ENCODE results near the gene PAIP1. TPM values are rescaled to one million over a fixed set of nuclear protein-coding genes. Genes with fewer than 3 reads are reported as not detected.

The PAIP1 gene
- total RNA-seq, 4 donors from 2014 or later: 55.5 to 73.5 (median 65.2) TPM

DNA sequence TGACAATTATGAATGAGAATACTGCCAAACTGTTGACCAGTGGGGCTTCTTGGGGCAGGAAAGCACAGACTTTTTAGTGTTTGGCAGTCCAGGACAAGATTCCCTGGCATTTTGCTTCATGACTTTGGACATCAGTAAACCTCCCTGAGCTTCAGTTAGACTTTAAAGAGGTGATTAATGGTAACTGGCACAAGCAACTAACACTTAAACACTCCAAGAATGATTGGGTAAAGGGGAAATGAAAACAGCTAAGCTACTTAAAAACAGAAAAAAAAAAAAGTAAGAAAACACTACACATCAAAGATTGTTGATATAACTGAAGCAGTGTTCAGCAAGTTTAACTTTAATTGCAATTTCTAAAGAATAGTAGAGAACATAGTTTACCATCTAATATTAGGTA, 13.4 kb downstream of the PAIP1 start:
- peaks cover 0 to under 1% (median 0%) of the 10 kb centered on the region in 4 donors for H3K4me1 ChIP-seq
- no peak overlapping the region for H3K4me3 ChIP-seq
- TF ChIP-seq CTCF (IDR thresholded peaks at IDR 0.05) (no peak), EP300 (IDR thresholded peaks at IDR 0.05) (no peak), POLR2A (IDR thresholded peaks at IDR 0.05) (no peak)
- DNase-seq (ENCODE audit: low spot score in 2 of 2): no peak
- no peak overlapping the region for H3K27ac ChIP-seq
- H3K36me3 ChIP-seq: peaks cover 4 to 83% (median 4%) of the 10 kb centered on the region in 3 donors
- no peaks in the 10 kb centered on the region for H3K27me3 ChIP-seq
- no peaks in the 10 kb centered on the region for H3K9me3 ChIP-seq

- Histone ChIP-seq H3K36me3 (peaks cover 4 to 85% (median 4%) of the 10 kb centered on the region in 3 donors), H3K27ac (no peak overlapping the region), H3K27me3 (no peaks in the 10 kb centered on the region), H3K9me3 (no peaks in the 10 kb centered on the region), H3K4me1 (no peaks in the 10 kb centered on the region), H3K4me3 (no peak overlapping the region)
- TF ChIP-seq EP300 (IDR thresholded peaks at IDR 0.05) (no peak), CTCF (IDR thresholded peaks at IDR 0.05) (no peak)
- WGBS, 2 donors: 91% methylated on average over 6 of the region's 6 CpGs
- no peak for DNase-seq (ENCODE audit: low spot score in 2 of 2)
These were observed 16.1 kb downstream of the PAIP1 start for GRCh38 chr5:43540746-43541145.

- Histone ChIP-seq H3K27me3 (no peaks in the 10 kb centered on the region), H3K27ac (no peak overlapping the region), H3K9me3 (no peaks in the 10 kb centered on the region), H3K4me3 (no peak overlapping the region), H3K4me1 (no peaks in the 10 kb centered on the region), H3K36me3 (peaks cover 0 to 88% (median 0%) of the 10 kb centered on the region in 3 donors)
- no peak for TF ChIP-seq POLR2A (IDR thresholded peaks at IDR 0.05)
- no peak for TF ChIP-seq EP300 (IDR thresholded peaks at IDR 0.05)
- no peak for TF ChIP-seq CTCF (IDR thresholded peaks at IDR 0.05)
- no peak for DNase-seq (ENCODE audit: low spot score in 2 of 2)
These were observed 19.9 kb downstream of the PAIP1 start for GRCh38 chr5:43536972-43537371.

DNA sequence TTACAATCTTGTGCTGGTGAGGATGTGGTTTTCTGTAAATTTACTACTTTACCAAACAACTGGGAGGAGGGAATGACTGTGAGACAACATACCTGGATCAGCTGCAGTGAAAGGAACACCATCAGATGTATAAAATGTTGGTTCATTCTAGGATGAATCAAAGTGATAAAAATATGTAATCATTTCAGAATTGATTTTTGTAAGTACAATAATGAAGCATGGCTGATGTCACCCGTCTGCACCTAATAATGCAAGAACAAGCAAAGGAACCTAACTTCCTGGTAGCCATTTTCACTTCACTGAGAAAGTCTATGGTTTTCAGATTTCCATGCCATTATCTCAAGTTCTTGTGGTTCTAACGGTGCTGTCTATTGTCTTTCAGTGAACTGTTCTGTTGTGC, 23.2 kb downstream of the PAIP1 start:
- no peak for DNase-seq (ENCODE audit: low spot score in 2 of 2)
- Histone ChIP-seq H3K4me1 (no peaks in the 10 kb centered on the region), H3K27me3 (no peaks in the 10 kb centered on the region), H3K4me3 (no peak overlapping the region), H3K9me3 (no peaks in the 10 kb centered on the region), H3K27ac (no peak overlapping the region), H3K36me3 (peaks cover 0 to 91% (median 11%) of the 10 kb centered on the region in 3 donors)
- TF ChIP-seq POLR2A (IDR thresholded peaks at IDR 0.05) (no peak), CTCF (IDR thresholded peaks at IDR 0.05) (no peak), EP300 (IDR thresholded peaks at IDR 0.05) (no peak)
- WGBS, 2 donors: 86 to 88% methylated on average over 2 of the region's 2 CpGs

DNA sequence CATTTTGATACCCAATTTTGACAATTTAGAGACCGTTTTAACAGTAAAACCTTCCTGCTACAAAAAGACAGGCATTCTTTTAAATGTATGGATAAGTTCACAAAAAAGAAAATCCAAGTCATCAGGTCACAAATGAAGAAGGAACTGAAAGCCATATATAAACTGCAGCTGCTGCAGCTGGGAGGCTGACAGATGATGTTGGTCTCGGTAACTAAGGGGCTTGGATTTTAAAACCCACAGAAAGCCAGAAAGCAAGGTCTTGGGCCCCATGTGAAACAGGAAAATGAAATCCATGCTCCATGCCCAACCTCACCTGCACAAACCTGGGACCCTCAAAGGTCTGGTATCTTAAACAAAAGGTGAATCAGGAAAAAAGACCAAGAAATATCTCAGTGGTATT, 26.2 kb downstream of the PAIP1 start:
- DNase-seq (ENCODE audit: low spot score in 2 of 2): no peak
- H3K4me1 ChIP-seq: no peaks in the 10 kb centered on the region
- no peak overlapping the region for H3K27ac ChIP-seq
- no peaks in the 10 kb centered on the region for H3K27me3 ChIP-seq
- H3K4me3 ChIP-seq: no peak overlapping the region
- 87 to 92% methylated on average over 2 of the region's 2 CpGs for WGBS, 2 donors
- H3K9me3 ChIP-seq: no peaks in the 10 kb centered on the region
- TF ChIP-seq CTCF (IDR thresholded peaks at IDR 0.05) (no peak), POLR2A (IDR thresholded peaks at IDR 0.05) (no peak), EP300 (IDR thresholded peaks at IDR 0.05) (no peak)
- H3K36me3 ChIP-seq: peaks cover 0 to 81% (median 20%) of the 10 kb centered on the region in 3 donors

All from tibial nerve (tissue), 4 donors.